Psoas muscle (tissue), 8 donors: Measurements from ENCODE around the gene FLRT2. TPM values are rescaled to one million over a fixed set of nuclear protein-coding genes. Genes with fewer than 3 reads are reported as not detected.

Experiments
- ATAC-seq, 4 donors: fragments of 200-7000 bp; cut with Tn5 transposase; one replicate each; pipeline ENCODE4 v1.9.1; 2020; ENCODE audit warnings: moderate library complexity in 3 of 4, mild to moderate bottlenecking in 2 of 4
- DNase-seq, 2 donors: peaks; one replicate each; pipeline ENCODE4 v3.0.0-alpha.2; 2020
- H3K27ac ChIP-seq: fragments of 200-600 bp; one replicate; pipeline ENCODE4 v1.8.0; 2022
- H3K27me3 ChIP-seq, 3 donors: fragments of 200-600 bp in 1 of 3; one replicate each; pipeline versions ENCODE4 v1.6.1 to v1.8.0; 2013 to 2022; ENCODE audit warnings: low read length in 2 of 3, mild to moderate bottlenecking in 2 of 3, moderate library complexity in 1 of 3; ENCODE audit not compliant: insufficient read depth in 3 of 3
- H3K36me3 ChIP-seq, 2 donors: fragments of 200-600 bp in 1 of 2; one replicate each; pipeline versions ENCODE4 v1.6.1 to v1.8.0; 2013 to 2022; ENCODE audit warnings: low read depth in 1 of 2, mild to moderate bottlenecking in 1 of 2, moderate library complexity in 1 of 2; ENCODE audit not compliant: insufficient read depth in 1 of 2
- H3K4me1 ChIP-seq: fragments of 200-600 bp; one replicate; pipeline ENCODE4 v1.8.0; 2022
- H3K4me3 ChIP-seq: fragments of 200-600 bp; one replicate; pipeline ENCODE4 v1.8.0; 2022; ENCODE audit warnings: mild to moderate bottlenecking
- H3K9me3 ChIP-seq: fragments of 200-600 bp; one replicate; pipeline ENCODE4 v1.8.0; 2022
- WGBS, 3 donors: extraction: QIAGEN DNeasy Blood & Tissue Kit; methylation state at CpG; one replicate each; pipeline versions ENCODE4 v1.1.6 to v1.1.7; 2013; 5-methylcytosine and 5-hydroxymethylcytosine counted together
- intact Hi-C, 2 donors: fragments of 100-400 bp; cut with DNase I; formaldehyde crosslinking; loops; one replicate each; pipeline versions ENCODE4 v1.11.0 to v1.14.2; 2022
- polyA plus RNA-seq, 3 donors: library from polyadenylated mRNA; stranded (reverse); fragments of 200-250 nt; gene quantifications; one replicate each; pipeline ENCODE4 v1.2.3, GENCODE V29; 2013
- total RNA-seq, 4 donors: library from RNA; stranded (reverse); fragmentation: NEBNext Ultra II Directional in 2 of 4; extraction: Animal tissue kit (Norgen Biotek cat#: 25700) in 2 of 4; gene quantifications; one replicate each; pipeline versions ENCODE4 v1.2.1 to v1.2.4, GENCODE V29; 2021 to 2023
- TF ChIP-seq, protein P1 (sequence below): fragments of 200-600 bp; IDR thresholded peaks from one replicate; pipeline ENCODE4 v1.8.0; 2022; ENCODE audit warnings: antibody characterized with exemption
- donor health status: healthy with polysubstance abuse.
- donor health status: DM: no; HTN: no; CAD: no; lungs with moderate emphysema.
- donor health status: Bipolar disorder and iron deficiency.
- donor health status: healthy.
- donor health status: DM: yes; HTN: yes; CAD: no.
- donor health status: DM: no; HTN: no; CAD: no.
- donor health status: DM: no; HTN: no; CAD: no.
- donor health status: DM: yes; HTN: yes; CAD: no.

The FLRT2 gene
- total and polyA plus RNA-seq, 7 donors = 1.3 to 10.2 (median 2.4) TPM

- TF ChIP-seq, protein P1, sequence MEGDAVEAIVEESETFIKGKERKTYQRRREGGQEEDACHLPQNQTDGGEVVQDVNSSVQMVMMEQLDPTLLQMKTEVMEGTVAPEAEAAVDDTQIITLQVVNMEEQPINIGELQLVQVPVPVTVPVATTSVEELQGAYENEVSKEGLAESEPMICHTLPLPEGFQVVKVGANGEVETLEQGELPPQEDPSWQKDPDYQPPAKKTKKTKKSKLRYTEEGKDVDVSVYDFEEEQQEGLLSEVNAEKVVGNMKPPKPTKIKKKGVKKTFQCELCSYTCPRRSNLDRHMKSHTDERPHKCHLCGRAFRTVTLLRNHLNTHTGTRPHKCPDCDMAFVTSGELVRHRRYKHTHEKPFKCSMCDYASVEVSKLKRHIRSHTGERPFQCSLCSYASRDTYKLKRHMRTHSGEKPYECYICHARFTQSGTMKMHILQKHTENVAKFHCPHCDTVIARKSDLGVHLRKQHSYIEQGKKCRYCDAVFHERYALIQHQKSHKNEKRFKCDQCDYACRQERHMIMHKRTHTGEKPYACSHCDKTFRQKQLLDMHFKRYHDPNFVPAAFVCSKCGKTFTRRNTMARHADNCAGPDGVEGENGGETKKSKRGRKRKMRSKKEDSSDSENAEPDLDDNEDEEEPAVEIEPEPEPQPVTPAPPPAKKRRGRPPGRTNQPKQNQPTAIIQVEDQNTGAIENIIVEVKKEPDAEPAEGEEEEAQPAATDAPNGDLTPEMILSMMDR = no peak
- peaks cover 19% of the 10 kb centered on the region for H3K4me1 ChIP-seq
- H3K27ac ChIP-seq = no peak overlapping the region
- no peak for DNase-seq
- intact Hi-C loops = no loop called here
- H3K36me3 ChIP-seq = no peaks in the 10 kb centered on the region
- no peaks in the 10 kb centered on the region for H3K9me3 ChIP-seq
- H3K4me3 ChIP-seq = no peak overlapping the region
- WGBS, 3 donors = 49 to 72% (median 56%) methylated on average over 2 of the region's 2 CpGs
- ATAC-seq = no peak
- no peaks in the 10 kb centered on the region for H3K27me3 ChIP-seq
Observed at GRCh38 chr14:85578930-85579329, 49.0 kb downstream of the FLRT2 start.

- intact Hi-C loops = no loop called here
- H3K4me3 ChIP-seq = no peak overlapping the region
- no peaks in the 10 kb centered on the region for H3K27me3 ChIP-seq
- H3K36me3 ChIP-seq = no peaks in the 10 kb centered on the region
- H3K4me1 ChIP-seq = peaks cover 14% of the 10 kb centered on the region
- H3K27ac ChIP-seq = no peak overlapping the region
- ATAC-seq = no peak
- no peaks in the 10 kb centered on the region for H3K9me3 ChIP-seq
- no peak for DNase-seq
- TF ChIP-seq, protein P1 = no peak
Observed at GRCh38 chr14:85579942-85580341, 50.0 kb downstream of the FLRT2 start.

- TF ChIP-seq, protein P1 = no peak
- 80 to 83% (median 81%) methylated on average over 8 of the region's 8 CpGs for WGBS, 3 donors
- no peak for ATAC-seq
- Histone ChIP-seq H3K4me3 (no peak overlapping the region), H3K4me1 (peaks cover 7% of the 10 kb centered on the region), H3K27me3 (no peaks in the 10 kb centered on the region), H3K9me3 (no peaks in the 10 kb centered on the region), H3K27ac (no peak overlapping the region), H3K36me3 (no peaks in the 10 kb centered on the region)
- intact Hi-C loops = no loop called here
- DNase-seq = no peak
Observed at GRCh38 chr14:85580536-85581140, 50.7 kb downstream of the FLRT2 start.

GRCh38 chr14:85581691-85582090 lies 51.7 kb downstream of the FLRT2 start:
- no peak overlapping the region for H3K27ac ChIP-seq
- TF ChIP-seq, protein P1 = no peak
- intact Hi-C loops = no loop called here
- DNase-seq = no peak
- ATAC-seq = no peak
- no peaks in the 10 kb centered on the region for H3K36me3 ChIP-seq
- H3K4me1 ChIP-seq = peaks cover 4% of the 10 kb centered on the region
- H3K9me3 ChIP-seq = no peaks in the 10 kb centered on the region
- no peaks in the 10 kb centered on the region for H3K27me3 ChIP-seq
- WGBS, 3 donors = 62 to 70% (median 66%) methylated on average over 1 of the region's 1 CpG
- no peak overlapping the region for H3K4me3 ChIP-seq

GRCh38 chr14:85583380-85583779 lies 53.4 kb downstream of the FLRT2 start:
- peak in 2 of 4 donors; percentile 35 to 46 for ATAC-seq
- intact Hi-C loops = no loop called here

More at GRCh38 chr14:85583380-85583779, 53.4 kb downstream of the FLRT2 start:
- Histone ChIP-seq H3K4me3 (no peak overlapping the region), H3K27me3 (no peaks in the 10 kb centered on the region), H3K9me3 (no peaks in the 10 kb centered on the region), H3K27ac (no peak overlapping the region), H3K36me3 (no peaks in the 10 kb centered on the region), H3K4me1 (peaks cover 4% of the 10 kb centered on the region)
- TF ChIP-seq, protein P1 = no peak
- no peak for DNase-seq
- WGBS, 3 donors = 33 to 45% (median 38%) methylated on average over 5 of the region's 5 CpGs
